Measurements from ENCODE around the gene ITGB4. TPM values are rescaled to one million over a fixed set of nuclear protein-coding genes. Genes with fewer than 3 reads are reported as not detected.
A peak's percentile ranks its signal among the peaks of the same experiment; 100 is the strongest.

Gene ITGB4
- total RNA-seq, 1 experiment from 2014 or later, result 568 TPM

DNA sequence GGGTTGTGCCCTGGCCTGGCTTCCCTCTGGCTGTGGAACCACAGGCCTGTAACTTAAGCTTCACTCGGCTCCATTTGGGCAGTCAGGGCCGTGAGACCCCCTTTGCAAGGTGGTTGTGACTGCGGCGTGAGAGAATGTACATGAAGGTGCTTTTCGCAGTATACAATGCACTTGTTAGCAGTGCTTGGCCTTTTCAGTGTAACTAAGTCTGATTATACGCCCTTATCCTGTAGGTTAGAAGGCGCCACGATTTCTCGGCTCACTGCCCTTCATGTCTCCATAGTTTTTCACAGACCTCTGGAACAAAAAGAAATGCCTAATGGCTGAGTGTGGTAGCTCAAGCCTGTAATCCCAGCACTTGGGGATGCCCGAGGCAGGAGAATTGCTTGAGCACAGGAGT is 40.8 kb upstream of the ITGB4 start:
- BruUV-seq (replicated peaks), result no TSS peak
- DNase-seq (ENCODE audit: low read depth, low spot score), result no peak
- Histone ChIP-seq H3K79me2 (ENCODE audit: insufficient read depth, low read length) (peaks cover 96% of the 10 kb centered on the region), H3K4me3 (replicated peaks in 1 of 2; ENCODE audit: low read depth in 1 of 2, low read length in 2 of 2) (no peak overlapping the region), H3K36me3 (ENCODE audit: control insufficient read depth in 1 of 2, insufficient read depth in 2 of 2, low read length in 2 of 2) (peaks cover 16 to 23% of the 10 kb centered on the region in 2 experiments; a peak in 3 of 4 replicates), H3K9ac (ENCODE audit: low read length) (peak overlapping the region; percentile 30), H4K20me1 (ENCODE audit: insufficient read depth) (no peaks in the 10 kb centered on the region), H3K9me2 (ENCODE audit: insufficient read depth) (no peaks in the 10 kb centered on the region), H3K27me3 (ENCODE audit: insufficient read depth, low read length) (no peaks in the 10 kb centered on the region), H3K27ac (ENCODE audit: low read depth, low read length) (peak overlapping the region; percentile 48), H3K4me1 (ENCODE audit: control insufficient read depth in 1 of 2, insufficient read depth in 2 of 2, low read length in 2 of 2) (peaks cover 58 to 75% of the 10 kb centered on the region in 2 experiments), H3K9me3 (ENCODE audit: control insufficient read depth in 1 of 2, insufficient read depth in 1 of 2, low read depth in 1 of 2, low read length in 2 of 2) (no peaks in the 10 kb centered on the region), H2AFZ (ENCODE audit: low read depth, low read length, poor library complexity, severe bottlenecking) (no peak overlapping the region), H3K4me2 (ENCODE audit: low read length) (peak overlapping the region; percentile 27)
- POLR2A ChIA-PET, result interaction anchor here (1.1 to 6.4 kb wide), 4 partner anchors 40 to 99 kb away, joined by 3 to 41 read pairs (median 16); partner anchors contain the start of gene ITGB4
- TF ChIP-seq FOSL1 (IDR thresholded peaks at IDR 0.05; ENCODE audit: low read depth) (no peak), YY1 (IDR thresholded peaks at IDR 0.05; ENCODE audit: extremely low read depth, insufficient replicate concordance, low read depth, low read length) (no peak), CEBPB (IDR thresholded peaks at IDR 0.05; ENCODE audit: low read depth) (no peak), POLR2A (IDR thresholded peaks at IDR 0.05; ENCODE audit: borderline replicate concordance, extremely low read depth, insufficient read depth, insufficient read length) (no peak)
- RAD21 ChIA-PET (ENCODE audit: low non-redundant PET in 1 of 2, low total read pairs in 2 of 2, uncharacterized antibody in 2 of 2, unreplicated experiment in 2 of 2), result interaction anchor here (2.0 to 2.1 kb wide), 2 partner anchors 67 to 68 kb away, joined by 8 to 10 read pairs; no protein-coding TSS in a partner anchor
- intact Hi-C loops (cut with micrococcal nuclease), result no loop called here
- CTCF ChIA-PET, result interaction anchor here (1.0 to 8.5 kb wide), 9 partner anchors 27 to 145 kb away, joined by 3 to 174 read pairs (median 4); partner anchors contain the start of genes ITGB4 and SMIM5
- ATAC-seq, result no peak

DNA sequence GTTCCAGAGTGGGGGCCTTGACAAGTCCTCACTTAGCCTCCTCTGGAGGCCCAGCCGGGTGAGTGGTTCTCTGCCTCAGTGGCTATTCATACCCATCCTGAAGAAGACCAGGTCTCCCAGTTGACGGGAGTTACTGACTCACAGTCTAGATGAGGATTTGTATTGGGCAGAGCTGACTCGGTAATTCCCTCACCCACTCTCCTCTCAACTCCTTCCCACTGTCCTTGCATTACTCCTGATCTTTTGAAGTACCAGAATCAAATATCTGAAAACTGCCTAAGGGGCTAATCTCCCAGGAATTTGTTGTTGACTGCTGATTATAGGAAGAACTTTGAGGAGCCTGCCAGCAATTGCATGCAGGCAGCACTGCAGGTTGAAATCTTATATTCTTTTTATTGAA is 40.0 kb upstream of the ITGB4 start:
- intact Hi-C loops (cut with micrococcal nuclease), result no loop called here
- no peaks in the 10 kb centered on the region for H4K20me1 ChIP-seq (ENCODE audit: insufficient read depth)
- H3K79me2 ChIP-seq (ENCODE audit: insufficient read depth, low read length), result peaks cover 96% of the 10 kb centered on the region
- no peak overlapping the region for H3K4me3 ChIP-seq (replicated peaks in 1 of 2; ENCODE audit: low read depth in 1 of 2, low read length in 2 of 2)
- no peaks in the 10 kb centered on the region for H3K9me3 ChIP-seq (ENCODE audit: control insufficient read depth in 1 of 2, insufficient read depth in 1 of 2, low read depth in 1 of 2, low read length in 2 of 2)
- H3K9ac ChIP-seq (ENCODE audit: low read length), result peak overlapping the region; percentile 30
- BruUV-seq (replicated peaks), result no TSS peak
- TF ChIP-seq CEBPB (IDR thresholded peaks at IDR 0.05; ENCODE audit: low read depth), result no peak
- no peak for TF ChIP-seq ZFX (IDR thresholded peaks at IDR 0.05)
- TF ChIP-seq TCF7L2 (IDR thresholded peaks at IDR 0.05; ENCODE audit: borderline replicate concordance, extremely low read depth, insufficient read depth, insufficient read length), result no peak
- no peak for TF ChIP-seq FOSL1 (IDR thresholded peaks at IDR 0.05; ENCODE audit: low read depth)
- no peak for TF ChIP-seq ELF1 (IDR thresholded peaks at IDR 0.05; ENCODE audit: borderline replicate concordance, low read depth)
- TF ChIP-seq, protein P1, sequence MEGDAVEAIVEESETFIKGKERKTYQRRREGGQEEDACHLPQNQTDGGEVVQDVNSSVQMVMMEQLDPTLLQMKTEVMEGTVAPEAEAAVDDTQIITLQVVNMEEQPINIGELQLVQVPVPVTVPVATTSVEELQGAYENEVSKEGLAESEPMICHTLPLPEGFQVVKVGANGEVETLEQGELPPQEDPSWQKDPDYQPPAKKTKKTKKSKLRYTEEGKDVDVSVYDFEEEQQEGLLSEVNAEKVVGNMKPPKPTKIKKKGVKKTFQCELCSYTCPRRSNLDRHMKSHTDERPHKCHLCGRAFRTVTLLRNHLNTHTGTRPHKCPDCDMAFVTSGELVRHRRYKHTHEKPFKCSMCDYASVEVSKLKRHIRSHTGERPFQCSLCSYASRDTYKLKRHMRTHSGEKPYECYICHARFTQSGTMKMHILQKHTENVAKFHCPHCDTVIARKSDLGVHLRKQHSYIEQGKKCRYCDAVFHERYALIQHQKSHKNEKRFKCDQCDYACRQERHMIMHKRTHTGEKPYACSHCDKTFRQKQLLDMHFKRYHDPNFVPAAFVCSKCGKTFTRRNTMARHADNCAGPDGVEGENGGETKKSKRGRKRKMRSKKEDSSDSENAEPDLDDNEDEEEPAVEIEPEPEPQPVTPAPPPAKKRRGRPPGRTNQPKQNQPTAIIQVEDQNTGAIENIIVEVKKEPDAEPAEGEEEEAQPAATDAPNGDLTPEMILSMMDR (IDR thresholded peaks at IDR 0.05 in 2 of 3, conservative IDR thresholded peaks at IDR 0.05 in 1 of 3; ENCODE audit: borderline replicate concordance in 1 of 3, insufficient read depth in 1 of 3, low read depth in 2 of 3, low read length in 2 of 3), result no peak
- TF ChIP-seq SRF (IDR thresholded peaks at IDR 0.05; ENCODE audit: low read depth), result no peak
- no peak for TF ChIP-seq ZNF274 (IDR thresholded peaks at IDR 0.05; ENCODE audit: low read depth, low read length)
- RAD21 ChIA-PET (ENCODE audit: low non-redundant PET in 1 of 2, low total read pairs in 2 of 2, uncharacterized antibody in 2 of 2, unreplicated experiment in 2 of 2), result interaction anchor here in 1 of 2 experiments (0.9 to 1.2 kb wide), 2 partner anchors 66 to 69 kb away, joined by 3 read pairs; no protein-coding TSS in a partner anchor
- H3K9me2 ChIP-seq (ENCODE audit: insufficient read depth), result no peaks in the 10 kb centered on the region
- CTCF ChIA-PET, result interaction anchor here (0.8 to 8.5 kb wide), 5 partner anchors 14 to 84 kb away, joined by 3 to 174 read pairs (median 16); partner anchors contain the start of gene GALK1
- H3K27ac ChIP-seq (ENCODE audit: low read depth, low read length), result peak overlapping the region; percentile 48
- H3K4me1 ChIP-seq (ENCODE audit: control insufficient read depth in 1 of 2, insufficient read depth in 2 of 2, low read length in 2 of 2), result peaks cover 62 to 84% of the 10 kb centered on the region in 2 experiments
- ATAC-seq, result no peak
- H3K36me3 ChIP-seq (ENCODE audit: control insufficient read depth in 1 of 2, insufficient read depth in 2 of 2, low read length in 2 of 2), result peaks cover 10 to 19% of the 10 kb centered on the region in 2 experiments; a peak in 3 of 4 replicates
- H3K27me3 ChIP-seq (ENCODE audit: insufficient read depth, low read length), result no peaks in the 10 kb centered on the region
- H3K4me2 ChIP-seq (ENCODE audit: low read length), result peak overlapping the region; percentile 27
- POLR2A ChIA-PET, result interaction anchor here (1.1 to 6.4 kb wide), 6 partner anchors 12 to 67 kb away, joined by 5 to 41 read pairs (median 12); partner anchors contain the start of genes ITGB4, RECQL5 and SAP30BP
- H2AFZ ChIP-seq (ENCODE audit: low read depth, low read length, poor library complexity, severe bottlenecking), result no peak overlapping the region
- no peak for DNase-seq (ENCODE audit: low read depth, low spot score)
